ENCODE results near the gene MEPCE. TPM values are rescaled to one million over a fixed set of nuclear protein-coding genes. Genes with fewer than 3 reads are reported as not detected.

MEPCE gene
- total and polyA plus RNA-seq, 9 of the 15 experiments (the other 6 are each of a cell fraction or from before 2014, with no cell fraction given), result 10.9 to 76.3 (median 44.1) TPM

DNA sequence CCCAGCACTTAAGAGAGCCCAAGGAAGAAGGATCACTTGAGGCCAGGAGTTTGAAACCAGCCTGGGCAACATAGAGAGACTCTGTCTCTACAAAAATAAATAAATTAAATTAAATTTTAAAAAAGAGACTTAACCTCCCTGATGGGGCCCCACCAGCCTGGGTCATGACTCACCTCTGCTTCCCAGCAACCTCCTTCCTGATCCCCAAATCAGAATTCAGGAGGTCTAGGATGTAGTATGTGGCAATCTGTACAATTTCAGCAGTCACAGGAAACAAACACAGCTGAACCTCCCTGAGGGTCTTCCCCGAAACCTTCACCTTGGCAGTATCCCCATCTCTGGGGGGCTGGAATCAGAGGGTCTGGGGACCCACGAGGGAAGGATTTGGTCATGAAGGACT is 16.4 kb downstream of the MEPCE start:
- POLR2A ChIA-PET, result interaction anchor here (0.7 to 6.1 kb wide), 4 partner anchors 9 to 120 kb away, joined by 3 to 58 read pairs (median 6); partner anchors contain the start of genes MEPCE and ZCWPW1
- H3K36me3 ChIP-seq (ENCODE audit: control insufficient read depth, insufficient read depth, low read length), result no peaks in the 10 kb centered on the region
- intact Hi-C loops (cut with micrococcal nuclease), result no loop called here
- H3K27me3 ChIP-seq (ENCODE audit: control insufficient read depth in 2 of 2, insufficient read depth in 2 of 2, low read length in 2 of 2), result no peaks in the 10 kb centered on the region
- peaks cover 5% of the 10 kb centered on the region; the same call in 2 of the 3 replicates for H3K79me2 ChIP-seq (ENCODE audit: control insufficient read depth, insufficient read depth, low read length)
- in situ Hi-C loops (cut with MboI), result no loop called here
- peaks cover 26 to 55% of the 10 kb centered on the region in 2 experiments for H3K4me1 ChIP-seq (replicated peaks in 1 of 2; ENCODE audit: control insufficient read depth in 2 of 2, insufficient read depth in 2 of 2, low read length in 2 of 2)
- no peaks in the 10 kb centered on the region for H4K20me1 ChIP-seq (replicated peaks; ENCODE audit: control insufficient read depth, insufficient read depth, low read length)
- FAIRE-seq (no peak), ATAC-seq (no peak), DNase-seq (ENCODE audit: extremely low read depth in 1 of 4, low spot score in 3 of 4) (no peak)
- CTCF ChIA-PET (ENCODE audit: low intra/inter-chr PET ratio), result no interaction called here
- H2AFZ ChIP-seq (ENCODE audit: low read depth, low read length), result no peak overlapping the region
- no peak overlapping the region for H3K4me2 ChIP-seq (ENCODE audit: insufficient read depth, low read length)
- H3K4me3 ChIP-seq, result no peak overlapping the region
- H3K9me1 ChIP-seq (ENCODE audit: control insufficient read depth, insufficient read depth, low read length), result no peaks in the 10 kb centered on the region
- BruUV-seq (replicated peaks), result no TSS peak
- no peak for TF ChIP-seq ZNF551 (CRISPR knock-in tag; IDR thresholded peaks at IDR 0.05)
- TF ChIP-seq, protein P1, sequence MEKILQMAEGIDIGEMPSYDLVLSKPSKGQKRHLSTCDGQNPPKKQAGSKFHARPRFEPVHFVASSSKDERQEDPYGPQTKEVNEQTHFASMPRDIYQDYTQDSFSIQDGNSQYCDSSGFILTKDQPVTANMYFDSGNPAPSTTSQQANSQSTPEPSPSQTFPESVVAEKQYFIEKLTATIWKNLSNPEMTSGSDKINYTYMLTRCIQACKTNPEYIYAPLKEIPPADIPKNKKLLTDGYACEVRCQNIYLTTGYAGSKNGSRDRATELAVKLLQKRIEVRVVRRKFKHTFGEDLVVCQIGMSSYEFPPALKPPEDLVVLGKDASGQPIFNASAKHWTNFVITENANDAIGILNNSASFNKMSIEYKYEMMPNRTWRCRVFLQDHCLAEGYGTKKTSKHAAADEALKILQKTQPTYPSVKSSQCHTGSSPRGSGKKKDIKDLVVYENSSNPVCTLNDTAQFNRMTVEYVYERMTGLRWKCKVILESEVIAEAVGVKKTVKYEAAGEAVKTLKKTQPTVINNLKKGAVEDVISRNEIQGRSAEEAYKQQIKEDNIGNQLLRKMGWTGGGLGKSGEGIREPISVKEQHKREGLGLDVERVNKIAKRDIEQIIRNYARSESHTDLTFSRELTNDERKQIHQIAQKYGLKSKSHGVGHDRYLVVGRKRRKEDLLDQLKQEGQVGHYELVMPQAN (IDR thresholded peaks at IDR 0.05; ENCODE audit: borderline replicate concordance), result no peak
- 0 out of 2 replicates have a peak, but pooled peaks have one; percentile 10 for TF ChIP-seq JUND (IDR thresholded peaks at IDR 0.05; ENCODE audit: borderline replicate concordance, low read depth, low read length)
- no peak for TF ChIP-seq JUND (tag; IDR thresholded peaks at IDR 0.05; ENCODE audit: borderline replicate concordance, low read depth, low read length)
- peak overlapping the region in 1 of 2 experiments; percentile 14; a peak in 1 of 4 replicates for H3K9ac ChIP-seq (ENCODE audit: insufficient read depth in 1 of 2, low read depth in 2 of 2, low read length in 2 of 2)
- peak overlapping the region; percentile 9; the same call in 2 of the 3 replicates for H3K27ac ChIP-seq (ENCODE audit: extremely low read depth, low read depth, low read length)
- 100% methylated on average over 1 of the region's 2 CpGs for WGBS (ENCODE audit: insufficient coverage, low coverage, missing lambda C conversion rate)
- H3K9me3 ChIP-seq (replicated peaks; ENCODE audit: control insufficient read depth, insufficient read depth, low read depth, low read length), result no peaks in the 10 kb centered on the region
